LoVo (cell line): ENCODE results near the gene WASF2.
"Not testable (repeated sequence)": the region's sequence is repeated elsewhere in the genome, so short reads cannot be mapped to it uniquely, and the experiment has no call there.

Source experiments
- DNase-seq: peaks from one replicate; pipeline ENCODE4 v3.0.0-alpha.2; 2016; ENCODE audit warnings: low spot score

The WASF2 gene

DNA sequence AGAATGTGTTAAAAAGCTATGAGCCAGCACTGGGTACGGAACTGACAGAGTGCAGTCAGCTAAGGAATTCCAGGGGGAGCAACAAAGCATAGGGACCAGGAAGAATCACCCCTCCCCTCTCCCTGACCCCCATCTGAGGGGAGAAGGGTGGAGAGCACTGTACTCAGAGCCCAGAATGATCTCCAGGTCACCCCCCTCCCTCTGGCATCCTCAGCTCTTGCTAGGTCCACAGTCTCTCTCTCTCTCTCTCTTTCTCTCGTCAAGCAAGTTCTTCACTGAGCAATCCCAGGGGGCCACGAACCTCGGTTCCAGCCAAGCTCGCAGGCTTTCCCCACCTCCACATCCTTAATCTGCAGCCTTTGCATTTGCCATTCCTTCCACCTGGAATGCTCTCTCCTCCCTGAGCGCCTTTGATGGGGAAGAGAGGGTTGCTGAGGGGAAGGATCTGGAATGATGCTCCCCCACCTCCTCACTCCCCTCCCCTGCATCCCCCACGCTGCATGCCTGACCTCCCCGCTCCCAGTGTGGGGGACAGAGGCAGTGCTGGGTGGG, 6.7 kb upstream of the WASF2 start:
- no peak for DNase-seq

DNA sequence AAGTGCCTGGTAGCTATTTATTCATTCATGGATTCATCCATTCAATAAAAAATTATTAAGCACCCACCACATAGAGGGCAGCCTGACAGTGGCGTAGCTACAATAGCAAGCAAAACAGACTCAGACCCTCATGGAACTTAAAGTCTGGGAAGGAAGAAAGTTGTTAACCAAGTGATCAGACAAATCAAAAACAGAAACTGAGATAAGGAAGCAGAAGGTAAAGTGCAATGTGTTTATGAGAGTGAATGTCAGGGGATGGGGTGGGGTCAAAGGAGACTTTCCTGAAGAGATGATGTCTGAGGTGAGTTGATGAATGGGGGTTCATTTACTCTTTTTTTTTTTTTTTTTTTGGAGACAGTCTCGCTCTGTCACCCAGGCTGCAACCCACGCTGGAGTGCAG, 2.8 kb upstream of the WASF2 start:
- DNase-seq: no peak

DNA sequence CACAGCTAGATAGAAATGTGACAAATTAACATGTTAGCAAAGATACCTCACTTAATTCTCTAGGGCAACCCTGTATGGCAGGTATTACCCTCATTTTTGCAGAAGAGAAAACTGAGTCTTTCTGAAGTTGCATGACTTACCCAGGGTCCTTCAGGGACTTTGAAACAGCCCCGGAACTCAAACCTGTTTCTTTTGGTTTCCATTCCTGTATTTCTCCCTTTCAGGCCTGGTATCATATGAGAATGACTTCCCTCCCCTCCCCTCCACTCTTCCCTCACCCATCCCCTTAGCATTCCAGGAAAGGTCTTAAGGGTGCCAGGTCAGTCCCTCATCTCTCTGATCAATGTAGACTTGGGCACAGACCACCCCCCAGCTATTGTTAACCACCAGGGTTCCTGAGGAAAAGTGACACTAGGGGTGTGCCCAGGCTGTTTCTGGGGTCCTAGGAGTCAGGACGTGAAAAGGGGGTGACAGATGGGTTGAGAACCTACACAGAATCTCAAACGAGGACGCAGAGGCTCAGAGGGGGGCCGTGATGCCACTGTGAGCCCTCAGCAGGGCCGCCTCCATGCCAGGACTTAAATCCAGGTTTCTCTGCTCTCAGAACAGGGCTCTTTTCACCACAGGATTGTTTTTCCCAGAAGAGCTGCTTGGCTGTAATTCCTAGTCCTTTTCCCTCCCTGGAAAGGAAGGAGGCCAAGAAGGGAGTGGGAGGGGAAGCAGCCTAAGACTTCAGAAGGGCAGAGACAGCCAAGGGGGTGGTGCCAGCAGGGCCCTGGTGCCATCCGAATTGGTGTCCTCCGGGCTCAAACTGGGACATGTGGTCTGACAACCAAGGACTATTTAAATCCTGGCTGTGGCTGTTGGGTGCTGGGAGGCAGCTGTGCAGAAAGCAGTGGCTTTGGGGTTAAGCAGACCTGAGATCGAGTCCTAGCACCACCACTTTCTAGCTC, 2.1 kb upstream of the WASF2 start:
- DNase-seq: no peak

DNA sequence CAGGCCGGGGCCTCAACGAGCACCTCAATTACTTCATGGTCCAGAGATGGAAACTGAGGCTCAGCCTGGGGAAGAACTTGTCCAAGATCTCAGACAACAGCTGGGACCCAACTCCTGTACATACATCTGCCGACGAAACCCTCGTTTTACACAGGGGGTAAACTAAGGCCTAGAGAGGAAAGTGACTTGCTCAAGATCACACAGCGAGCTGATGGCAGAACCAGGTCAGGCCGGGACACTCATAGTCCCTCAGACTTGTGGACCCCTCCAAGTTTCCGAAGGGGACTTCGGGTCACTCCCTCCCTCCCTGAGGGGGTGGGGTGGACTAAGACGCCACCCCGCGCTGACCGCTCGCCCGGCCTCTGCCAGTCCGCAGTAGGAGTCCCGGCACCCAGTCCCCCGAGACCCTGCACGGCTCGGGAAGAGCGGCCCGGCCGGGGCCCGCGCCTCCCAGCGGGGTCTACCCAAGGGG, 430 bp downstream of the WASF2 start:
- DNase-seq: peak; percentile 28

DNA sequence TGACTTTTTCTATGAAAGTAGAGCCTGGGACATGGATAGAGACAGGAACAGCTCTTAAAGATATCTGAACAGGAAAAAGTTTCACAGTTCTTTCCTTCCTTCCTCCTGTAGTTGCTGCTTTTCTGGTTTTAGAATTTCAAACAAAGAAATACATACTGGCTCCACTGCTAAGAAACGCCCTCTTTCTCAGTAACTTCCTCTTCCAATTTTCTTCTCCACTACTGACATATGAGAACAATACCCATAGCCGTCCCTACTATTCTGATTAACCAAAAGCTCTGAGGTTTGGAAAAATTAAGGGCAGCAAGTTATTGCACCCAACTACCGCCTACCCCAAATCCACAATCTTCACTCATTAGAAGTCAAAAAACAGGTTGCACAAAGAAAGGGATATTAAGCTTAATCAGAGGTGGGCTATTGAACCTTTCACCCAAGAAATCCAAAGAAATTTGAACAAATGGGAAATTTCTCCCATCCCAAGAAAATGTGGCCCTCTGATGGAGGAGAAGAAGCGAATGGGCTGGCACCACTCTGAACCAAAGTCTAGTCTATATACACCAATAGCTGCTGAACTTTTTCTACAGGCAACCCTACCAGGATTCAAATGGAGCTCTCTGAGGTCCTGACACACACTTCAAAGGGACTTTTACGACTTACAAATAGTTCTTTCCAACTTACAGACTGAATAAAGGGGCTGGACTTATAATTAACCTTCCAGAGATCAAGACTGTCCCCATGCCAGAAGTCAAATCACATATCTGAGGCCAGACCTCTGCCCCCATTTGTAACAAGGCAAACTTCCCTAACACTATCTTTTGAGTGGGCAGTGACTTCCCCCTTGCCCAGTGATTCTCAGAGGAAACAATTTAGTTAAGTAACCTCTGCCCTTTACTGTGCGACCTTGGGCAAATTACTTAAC, 1.7 kb downstream of the WASF2 start:
- DNase-seq: peak; percentile 21

DNA sequence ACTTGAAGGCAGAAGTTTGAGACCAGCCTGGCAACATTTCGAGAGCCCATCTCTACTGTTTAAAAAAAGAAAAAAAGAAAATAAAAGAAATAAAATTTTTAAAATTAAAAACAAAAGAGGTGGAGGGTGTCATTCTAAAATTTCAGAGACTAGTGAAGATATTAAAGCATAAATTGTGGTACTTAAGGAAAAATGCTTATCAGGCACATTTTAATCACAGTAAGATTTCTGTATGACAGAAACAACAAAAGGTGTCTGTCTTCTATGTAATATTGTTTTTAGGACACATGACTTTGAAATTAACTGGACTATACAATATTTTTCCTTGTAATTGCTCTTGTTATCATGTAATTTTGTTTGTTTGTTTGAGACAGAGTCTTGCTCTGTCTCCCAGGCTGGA, 4.6 kb downstream of the WASF2 start:
- no peak for DNase-seq

DNA sequence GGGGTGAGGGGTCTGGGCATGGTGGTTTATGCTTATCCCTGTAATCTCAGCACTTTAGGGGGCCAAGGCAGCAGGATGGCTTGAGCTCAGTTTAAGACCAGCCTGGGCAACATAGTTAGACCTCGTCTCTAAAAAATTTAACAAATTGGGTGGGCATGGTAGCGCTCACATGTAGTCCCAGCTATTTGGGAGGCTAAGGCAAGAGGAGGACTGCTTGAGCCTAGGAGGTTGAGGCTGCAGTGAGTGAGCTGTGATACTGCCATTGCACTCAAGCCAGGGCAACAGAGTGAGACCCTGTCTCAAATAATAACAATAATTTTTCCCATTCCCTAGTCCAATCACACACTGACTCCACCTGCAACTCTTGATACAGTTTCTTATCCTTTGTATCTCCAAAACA, 6.3 kb downstream of the WASF2 start:
- no peak for DNase-seq

DNA sequence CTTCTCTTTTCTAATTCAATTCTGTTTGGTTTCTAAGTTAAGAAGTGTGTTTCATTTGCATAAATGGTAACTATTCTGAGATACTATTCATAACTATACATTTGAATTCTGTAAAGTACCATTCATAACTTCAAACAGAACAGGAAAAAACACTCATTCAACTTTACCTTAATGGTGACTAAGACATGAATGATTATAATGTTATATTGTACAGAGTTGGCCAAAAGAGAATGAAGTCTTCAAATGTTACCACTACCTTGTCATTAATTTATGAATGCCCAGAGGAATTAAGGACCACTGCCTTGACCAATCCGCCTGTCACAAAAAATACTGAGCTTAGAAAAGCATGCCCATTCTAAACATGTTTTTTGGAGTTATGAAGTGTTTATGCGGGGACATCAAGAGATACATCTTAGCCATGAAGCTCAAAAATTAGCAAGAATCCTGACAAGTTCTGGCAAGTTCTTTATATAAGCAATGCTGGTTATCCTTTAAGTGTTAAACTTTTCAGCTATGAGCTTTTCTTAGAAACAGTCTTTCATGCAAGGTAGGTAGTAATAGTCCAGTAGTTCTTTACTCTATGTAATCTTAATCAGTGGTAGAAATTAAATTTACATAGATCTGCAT, 7.9 kb downstream of the WASF2 start:
- no peak for DNase-seq

DNA sequence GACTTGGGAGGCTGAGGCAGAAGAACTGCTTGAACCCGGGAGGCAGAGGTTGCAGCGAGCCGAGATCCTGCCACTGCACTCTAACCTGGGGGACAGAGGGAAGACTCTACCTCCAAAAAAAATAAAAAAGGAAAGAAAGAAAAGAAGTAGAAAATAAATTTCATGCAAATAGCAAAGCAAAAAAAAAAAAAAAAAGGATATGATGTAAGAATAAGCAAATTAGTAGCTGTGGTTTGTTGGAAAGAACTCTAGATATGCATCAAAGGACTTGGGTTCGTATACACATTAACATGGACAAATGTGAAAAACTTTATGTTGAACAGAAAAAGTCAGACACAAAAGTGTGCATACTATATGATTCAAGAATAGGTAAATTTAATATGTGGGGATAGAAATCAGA, 11.9 kb downstream of the WASF2 start:
- DNase-seq: no peak

DNA sequence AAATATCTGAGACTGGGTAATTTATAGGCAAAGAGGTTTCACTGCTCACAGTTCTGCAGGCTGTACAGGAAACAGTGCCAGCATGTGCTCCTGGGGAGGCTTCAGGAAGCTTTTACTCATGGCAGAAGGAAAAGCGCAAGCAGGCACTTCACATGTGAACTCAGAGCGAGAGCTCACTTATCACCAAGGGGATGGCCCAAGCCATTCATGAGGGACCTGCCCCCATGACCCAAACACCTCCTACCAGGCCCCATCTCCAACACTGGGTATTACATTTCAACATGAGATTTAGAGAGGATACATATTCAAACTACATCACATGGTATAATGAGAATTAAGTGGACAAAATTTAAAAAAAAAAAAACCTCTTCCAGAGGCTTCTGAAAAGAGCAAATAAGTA, 13.7 kb downstream of the WASF2 start:
- DNase-seq: no peak

DNA sequence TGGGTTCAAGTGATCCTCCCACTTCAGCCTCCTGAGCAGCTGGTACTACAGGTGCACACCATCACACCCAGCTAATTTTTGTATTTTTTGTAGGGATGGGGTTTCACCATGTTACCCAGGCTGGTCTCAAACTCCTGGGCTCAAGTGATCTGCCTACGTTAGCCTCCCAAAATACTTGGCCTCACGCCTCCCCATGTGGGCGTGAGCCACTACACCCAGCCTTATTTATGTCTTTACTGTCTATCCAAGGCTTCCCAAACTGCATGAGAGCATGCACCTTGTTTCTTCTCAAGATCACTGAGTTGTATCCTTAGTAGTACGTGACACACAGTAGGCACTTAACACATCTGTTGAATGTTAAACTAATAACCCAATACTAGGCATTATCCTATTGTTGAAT, 14.2 kb downstream of the WASF2 start:
- no peak for DNase-seq

DNA sequence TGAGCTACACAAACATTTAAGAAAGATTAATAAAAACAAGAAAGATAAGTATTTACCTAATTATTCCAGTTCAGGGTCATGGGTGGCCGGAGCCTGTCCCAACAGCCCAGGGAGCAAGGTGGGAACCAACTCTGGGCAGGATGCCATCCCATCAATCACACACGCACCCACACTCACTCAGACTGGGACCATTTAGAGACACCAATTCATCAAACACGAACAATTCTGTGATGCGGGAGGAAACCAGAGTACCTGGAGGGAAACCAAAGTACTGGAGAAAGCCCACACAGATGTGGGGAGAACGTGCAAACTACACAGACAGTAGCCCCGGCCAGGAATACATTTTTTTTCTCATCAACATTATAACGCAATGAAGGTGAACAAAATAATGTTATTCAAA, 16.2 kb downstream of the WASF2 start:
- DNase-seq: no peak

DNA sequence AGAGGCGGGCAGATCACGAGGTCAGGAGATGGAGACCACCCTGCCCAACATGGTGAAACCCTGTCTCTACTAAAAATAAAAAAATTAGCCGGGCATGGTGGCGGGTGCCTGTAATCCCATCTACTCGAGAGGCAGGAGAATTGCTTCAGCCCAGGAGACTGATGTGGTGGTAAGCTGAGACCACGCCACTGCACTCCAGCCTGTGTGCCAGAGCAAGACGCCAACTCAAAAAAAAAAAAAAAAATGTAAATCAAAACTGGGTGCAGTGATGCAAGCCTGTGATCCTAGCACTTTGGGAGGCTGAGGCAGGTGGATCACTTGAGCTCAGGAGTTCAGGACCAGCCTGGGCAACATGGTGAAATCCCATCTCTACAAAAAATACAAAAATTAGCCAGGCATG, 17.9 kb downstream of the WASF2 start:
- not testable (repeated sequence) for DNase-seq

DNA sequence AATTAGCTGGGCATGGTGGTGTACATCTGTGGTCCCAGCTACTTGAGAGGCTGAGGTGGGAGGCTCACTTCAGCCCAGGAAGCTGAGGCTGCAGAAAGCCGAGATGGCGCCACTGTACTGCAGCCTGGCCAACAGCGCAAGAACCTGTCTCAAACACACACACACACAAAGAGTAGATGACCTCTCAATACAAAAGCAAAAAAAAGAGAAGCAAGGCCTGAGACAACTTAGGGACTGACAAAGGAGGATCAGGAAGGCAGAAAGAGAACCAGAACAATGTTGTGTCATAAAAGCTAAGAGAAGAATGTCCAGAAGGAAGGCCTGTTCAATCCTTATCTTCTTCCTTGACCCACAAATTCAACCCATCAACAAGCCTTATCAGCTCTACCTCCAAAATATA, 18.5 kb downstream of the WASF2 start:
- DNase-seq: no peak

DNA sequence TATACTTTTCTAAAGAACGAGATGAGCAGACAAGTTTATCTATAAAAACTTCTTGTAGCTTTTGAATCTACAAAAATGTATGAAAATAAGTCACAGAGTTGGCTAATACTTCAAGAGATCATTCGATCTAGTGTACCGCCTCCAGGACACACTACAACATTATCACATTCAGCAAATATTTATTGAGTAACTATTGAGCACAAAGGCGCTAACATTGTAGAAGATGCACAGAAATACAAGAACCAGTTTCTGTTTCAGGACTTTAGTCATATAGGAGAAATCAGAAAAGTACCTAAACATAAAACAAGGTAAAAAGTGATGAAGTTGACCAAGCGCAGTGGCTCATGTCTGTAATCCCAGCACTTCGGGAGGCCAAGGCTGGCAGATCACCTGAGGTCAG, 20.6 kb downstream of the WASF2 start:
- no peak for DNase-seq

DNA sequence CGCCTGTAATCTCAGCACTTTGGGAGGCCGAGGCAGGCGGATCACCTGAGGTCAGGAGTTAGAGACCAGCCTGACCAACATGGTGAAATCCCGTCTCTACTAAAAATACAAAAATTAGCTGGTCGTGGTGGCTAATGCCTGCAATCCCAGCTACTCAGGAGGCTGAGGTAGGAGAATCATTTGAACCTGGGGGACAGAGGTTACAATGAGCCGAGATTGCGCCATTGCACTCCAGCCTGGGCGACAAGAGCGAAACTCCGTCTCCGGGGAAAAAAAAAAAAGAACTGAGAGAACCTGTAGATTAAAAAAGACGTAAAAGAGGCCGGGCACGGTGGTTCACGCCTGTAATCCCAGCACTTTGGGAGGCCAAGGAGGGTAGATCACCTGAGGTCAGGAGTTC, 21.6 kb downstream of the WASF2 start:
- DNase-seq: not testable (repeated sequence)

DNA sequence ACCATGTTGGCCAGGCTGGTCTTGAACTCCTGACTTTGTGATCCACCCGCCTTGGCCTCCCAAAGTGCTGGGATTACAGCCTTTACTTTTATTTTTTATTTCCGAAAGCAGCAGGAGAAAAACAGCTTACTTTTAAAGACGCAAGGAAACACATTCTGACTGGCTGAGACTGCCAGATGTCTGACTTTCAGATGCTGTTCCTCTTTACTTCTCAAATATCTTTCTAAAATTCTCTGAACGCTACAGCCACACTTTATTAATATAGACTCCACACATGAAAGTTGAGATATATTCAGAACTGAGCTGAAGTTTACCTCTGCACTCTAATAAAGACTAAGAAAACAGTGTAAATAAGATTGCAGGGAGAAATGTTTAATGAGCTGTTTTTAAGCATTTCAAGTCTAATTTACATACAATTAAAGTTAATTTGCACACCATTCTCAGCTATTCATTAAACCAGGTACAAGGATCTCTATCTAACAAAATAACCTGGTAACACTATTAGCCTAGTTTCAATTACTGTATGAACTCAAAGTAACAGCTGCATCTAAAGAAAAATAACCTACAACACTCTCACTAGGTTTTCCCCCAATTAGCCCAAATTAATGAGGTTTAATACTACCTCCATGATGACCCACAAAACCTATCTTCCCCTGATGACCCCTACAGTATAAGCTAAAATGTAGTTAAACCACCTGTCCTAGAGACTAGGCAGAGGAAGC, 24.9 kb downstream of the WASF2 start:
- DNase-seq: no peak

DNA sequence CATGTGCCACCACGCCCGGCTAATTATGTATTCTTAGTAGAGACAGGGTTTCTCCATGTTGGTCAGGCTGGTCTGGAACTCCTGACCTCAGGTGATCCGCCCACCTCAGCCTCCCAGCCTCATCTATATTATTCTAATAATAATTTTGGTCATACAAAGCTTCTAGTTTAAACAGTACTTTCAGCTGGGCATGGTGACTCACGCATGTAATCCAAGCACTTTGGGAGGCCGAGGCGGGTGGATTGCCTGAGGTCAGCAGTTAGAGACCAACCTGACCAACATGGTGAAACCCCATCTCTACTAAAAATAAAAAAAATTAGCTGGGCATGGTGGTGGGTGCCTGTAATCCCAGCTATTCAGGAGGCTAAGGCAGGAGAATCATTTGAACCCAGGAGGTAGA, 26.1 kb downstream of the WASF2 start:
- DNase-seq: not testable (repeated sequence)

DNA sequence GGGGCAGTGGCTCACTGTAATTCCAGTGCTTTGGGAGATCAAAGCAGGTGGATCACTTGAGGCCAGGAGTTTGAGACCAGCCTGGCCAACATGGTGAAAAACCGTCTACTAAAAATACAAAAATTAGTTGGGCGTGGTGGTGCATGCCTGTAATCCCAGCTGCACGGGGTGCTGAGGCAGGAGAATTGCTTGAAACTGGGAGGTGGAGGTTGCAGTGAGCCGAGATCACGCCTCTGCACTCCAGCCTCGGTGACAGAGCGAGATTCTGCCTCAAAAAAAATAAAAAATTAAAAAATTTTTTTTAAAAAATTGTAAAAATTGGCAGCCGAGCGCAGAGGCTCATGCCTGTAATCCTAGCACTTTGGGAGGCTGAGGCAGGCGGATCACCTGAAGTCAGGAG, 31.4 kb downstream of the WASF2 start:
- DNase-seq: not testable (repeated sequence)

DNA sequence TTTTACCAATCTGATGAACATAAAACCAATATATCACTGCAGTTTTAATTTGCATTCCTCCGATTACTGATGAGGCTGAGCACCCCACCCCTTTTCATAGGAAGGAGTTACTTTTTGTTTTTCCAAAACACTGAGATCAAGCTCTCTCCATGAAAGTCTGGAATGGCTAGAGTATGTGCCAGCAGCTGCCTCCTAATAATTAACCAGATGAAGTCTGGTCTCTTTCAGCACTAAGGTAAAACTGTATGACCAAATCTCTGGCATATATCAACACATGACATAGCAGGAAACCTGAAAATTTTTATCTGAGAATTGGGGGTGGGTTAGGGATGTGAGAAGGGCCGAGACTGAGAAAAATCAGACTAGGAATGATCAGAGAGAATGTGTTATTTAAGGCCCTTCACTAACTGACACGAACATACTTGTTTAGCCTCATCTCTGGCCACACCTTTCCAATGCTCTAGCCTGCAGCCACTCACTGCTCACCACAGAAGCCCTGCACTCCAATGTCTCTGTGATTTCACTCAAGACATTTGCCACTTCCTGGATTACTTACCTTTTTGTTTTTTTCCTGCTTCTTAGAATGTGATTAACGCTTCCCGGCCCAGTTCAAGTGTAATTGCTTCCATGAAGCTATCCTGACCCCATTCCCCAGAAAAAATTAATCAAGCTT, 34.7 kb downstream of the WASF2 start:
- DNase-seq: no peak

DNA sequence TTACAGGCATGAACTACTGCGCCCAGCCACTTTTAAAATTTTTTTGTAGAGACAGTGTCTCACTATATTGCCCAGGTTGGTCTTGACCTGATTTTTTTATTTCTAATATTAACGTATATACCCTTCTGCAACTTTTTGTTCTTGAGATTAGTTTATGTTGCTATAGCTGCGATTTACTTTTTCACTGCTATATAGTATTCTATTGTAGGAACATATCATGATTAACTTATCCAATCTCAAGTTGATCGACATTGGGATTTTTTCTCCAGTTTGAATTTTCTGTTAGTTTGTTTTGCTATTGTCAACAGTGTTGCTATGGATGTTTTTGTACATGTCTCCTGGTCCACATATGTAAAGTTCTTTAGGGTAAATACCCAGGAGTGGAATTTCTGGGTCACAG, 35.4 kb downstream of the WASF2 start:
- DNase-seq: no peak
